Liver (tissue), 9 donors: ENCODE measurements around the gene CAMK2B. TPM values are rescaled to one million over a fixed set of nuclear protein-coding genes. Genes with fewer than 3 reads are reported as not detected.

ENCODE experiments used
- DNase-seq: peaks from one replicate; pipeline ENCODE4 v3.0.0-alpha.2; 2017; ENCODE audit warnings: low spot score
- H3K27ac ChIP-seq, 2 donors: one replicate each; pipeline ENCODE4 v1.7.0; 2013; ENCODE audit warnings: inconsistent platforms in 2 of 2, low read length in 2 of 2, control low read depth in 1 of 2, low read depth in 1 of 2, mild to moderate bottlenecking in 1 of 2
- H3K27me3 ChIP-seq, 4 donors: one replicate each; pipeline versions ENCODE4 v1.6.1 to v1.7.0; 2013; ENCODE audit warnings: low read length in 3 of 4, inconsistent platforms in 1 of 4, mild to moderate bottlenecking in 1 of 4, moderate library complexity in 1 of 4; ENCODE audit not compliant: control insufficient read depth in 4 of 4, insufficient read depth in 4 of 4
- H3K36me3 ChIP-seq, 4 donors: one replicate each; pipeline versions ENCODE4 v1.6.1 to v1.7.0; 2013; ENCODE audit warnings: low read length in 3 of 4, mild to moderate bottlenecking in 3 of 4, low read depth in 1 of 4, moderate library complexity in 1 of 4; ENCODE audit not compliant: control insufficient read depth in 4 of 4, insufficient read depth in 3 of 4
- H3K4me1 ChIP-seq, 4 donors: one replicate each; pipeline versions ENCODE4 v1.6.1 to v1.7.0; 2013; ENCODE audit warnings: low read length in 3 of 4, mild to moderate bottlenecking in 3 of 4, moderate library complexity in 1 of 4; ENCODE audit not compliant: control insufficient read depth in 4 of 4, insufficient read depth in 4 of 4
- H3K4me3 ChIP-seq, 3 donors: one replicate each; pipeline versions ENCODE4 v1.6.1 to v1.7.0; 2013; ENCODE audit warnings: low read length in 3 of 3, control low read depth in 1 of 3, low read depth in 1 of 3, mild to moderate bottlenecking in 1 of 3
- H3K9ac ChIP-seq, 2 donors: one replicate each; pipeline ENCODE4 v1.7.0; 2013; ENCODE audit warnings: low read length in 2 of 2, mild to moderate bottlenecking in 2 of 2, moderate library complexity in 2 of 2, control low read depth in 1 of 2, low read depth in 1 of 2
- H3K9me3 ChIP-seq, 4 donors: one replicate each; pipeline versions ENCODE4 v1.6.1 to v1.7.0; 2013; ENCODE audit warnings: low read length in 3 of 4; ENCODE audit not compliant: control insufficient read depth in 4 of 4
- FOXA1 ChIP-seq: IDR thresholded peaks from 2 replicates; pipeline ENCODE4 v1.6.1; 2016; ENCODE audit warnings: antibody characterized with exemption
- FOXA2 ChIP-seq: IDR thresholded peaks from 2 replicates; pipeline ENCODE4 v1.6.1; 2016; ENCODE audit warnings: antibody characterized with exemption
- GABPA ChIP-seq, 2 donors: IDR thresholded peaks in 1 of 2; conservative IDR thresholded peaks in 1 of 2; 2 replicates each; pipeline ENCODE4 v1.6.1; 2016; ENCODE audit warnings: antibody characterized with exemption in 2 of 2, mild to moderate bottlenecking in 1 of 2, moderate library complexity in 1 of 2
- HNF4A ChIP-seq, 2 donors: conservative IDR thresholded peaks; 2 replicates each; pipeline ENCODE4 v1.6.1; 2016; ENCODE audit warnings: antibody characterized with exemption in 2 of 2, mild to moderate bottlenecking in 2 of 2
- HNF4G ChIP-seq: IDR thresholded peaks from 2 replicates; pipeline ENCODE4 v1.6.1; 2016; ENCODE audit warnings: antibody characterized with exemption
- JUND ChIP-seq, 2 donors: IDR thresholded peaks; 2 replicates each; pipeline ENCODE4 v1.6.1; 2016; ENCODE audit warnings: antibody characterized with exemption in 2 of 2
- NR2F2 ChIP-seq: IDR thresholded peaks from 2 replicates; pipeline ENCODE4 v1.6.1; 2016; ENCODE audit warnings: antibody characterized with exemption
- RAD21 ChIP-seq, 2 donors: IDR thresholded peaks; 2 replicates each; pipeline ENCODE4 v1.6.1; 2016; ENCODE audit warnings: antibody characterized with exemption in 2 of 2, mild to moderate bottlenecking in 2 of 2
- RXRA ChIP-seq, 2 donors: IDR thresholded peaks; 2 replicates each; pipeline ENCODE4 v1.6.1; 2017 to 2018; ENCODE audit warnings: antibody characterized with exemption in 2 of 2, mild to moderate bottlenecking in 1 of 2
- SP1 ChIP-seq: IDR thresholded peaks from 2 replicates; pipeline ENCODE4 v1.6.1; 2018; ENCODE audit warnings: antibody characterized with exemption, mild to moderate bottlenecking
- TAF1 ChIP-seq: conservative IDR thresholded peaks from 2 replicates; pipeline ENCODE4 v1.6.1; 2016; ENCODE audit warnings: antibody characterized with exemption, mild to moderate bottlenecking
- YY1 ChIP-seq: IDR thresholded peaks from 2 replicates; pipeline ENCODE4 v1.6.1; 2016; ENCODE audit warnings: antibody characterized with exemption, mild to moderate bottlenecking
- WGBS: extraction: QIAGEN DNeasy Blood & Tissue Kit; methylation state at CpG from one replicate; pipeline ENCODE4 v1.1.7; 2013; 5-methylcytosine and 5-hydroxymethylcytosine counted together
- polyA plus RNA-seq, 2 donors: library from polyadenylated mRNA; stranded (reverse) in 1 of 2; unstranded in 1 of 2; fragments of 200-250 nt in 1 of 2; fragments of >200 nt in 1 of 2; fragmentation: Nextera tagmentation in 1 of 2; extraction: Ambion mirVana in 1 of 2; gene quantifications; one replicate each; pipeline versions ENCODE4 v1.2.1 to v1.2.3, GENCODE V29; 2013 to 2015
- total RNA-seq, 2 donors: library from RNA; depleted of rRNA; stranded (reverse); fragments of >200 nt; gene quantifications; one replicate each; pipeline ENCODE4 v1.2.3, GENCODE V29; 2014
- TF ChIP-seq, protein P1 (sequence below): IDR thresholded peaks from 2 replicates; pipeline ENCODE4 v1.6.1; 2016; ENCODE audit warnings: antibody characterized with exemption
- TF ChIP-seq, protein P2 (sequence below): IDR thresholded peaks from 2 replicates; pipeline ENCODE4 v1.6.1; 2016; ENCODE audit warnings: antibody characterized with exemption, mild to moderate bottlenecking
- TF ChIP-seq, protein P3 (sequence below): IDR thresholded peaks from 2 replicates; pipeline ENCODE4 v1.6.1; 2016; ENCODE audit warnings: antibody characterized with exemption
- TF ChIP-seq, protein P4 (sequence below): fragments of 150-350 bp; IDR thresholded peaks from 2 replicates; pipeline ENCODE4 v1.5.1; 2017; ENCODE audit warnings: improper control_type of control experiment, low read depth, low read length; ENCODE audit not compliant: missing input control
- TF ChIP-seq, protein P5 (sequence below): IDR thresholded peaks from 2 replicates; pipeline ENCODE4 v1.6.1; 2016; ENCODE audit warnings: antibody characterized with exemption
- donor health status: healthy.
- donor health status: healthy.
- donor health status: healthy.
- donor health status: healthy.
- donor health status: healthy.

The CAMK2B gene
- total and polyA plus RNA-seq, 4 donors, result 2.1 to 3.3 (median 2.2) TPM; not detected in 1

DNA sequence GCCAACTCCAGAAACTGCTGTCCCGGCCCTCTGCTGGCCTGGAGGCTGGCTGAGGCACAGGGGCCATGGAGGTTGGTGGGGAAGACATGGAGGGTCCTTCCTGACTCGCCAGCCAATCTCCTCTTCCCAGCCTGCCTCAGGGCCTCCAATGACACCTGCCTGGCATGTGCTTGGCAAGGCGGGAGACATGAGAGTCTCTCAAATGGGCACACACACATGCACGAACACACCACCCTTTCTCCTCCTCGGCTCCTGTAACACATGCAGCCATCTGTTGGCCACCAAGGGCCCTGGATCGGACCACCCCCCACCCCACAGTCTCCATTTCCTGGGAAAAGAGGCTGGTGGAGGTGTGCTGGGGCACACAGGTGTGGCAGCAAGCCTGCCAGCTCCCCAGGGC is 68.2 kb downstream of the CAMK2B start:
- peak overlapping the region; percentile 38 to 61 for H3K27ac ChIP-seq
- 97% methylated on average over 6 of the region's 6 CpGs for WGBS

DNA sequence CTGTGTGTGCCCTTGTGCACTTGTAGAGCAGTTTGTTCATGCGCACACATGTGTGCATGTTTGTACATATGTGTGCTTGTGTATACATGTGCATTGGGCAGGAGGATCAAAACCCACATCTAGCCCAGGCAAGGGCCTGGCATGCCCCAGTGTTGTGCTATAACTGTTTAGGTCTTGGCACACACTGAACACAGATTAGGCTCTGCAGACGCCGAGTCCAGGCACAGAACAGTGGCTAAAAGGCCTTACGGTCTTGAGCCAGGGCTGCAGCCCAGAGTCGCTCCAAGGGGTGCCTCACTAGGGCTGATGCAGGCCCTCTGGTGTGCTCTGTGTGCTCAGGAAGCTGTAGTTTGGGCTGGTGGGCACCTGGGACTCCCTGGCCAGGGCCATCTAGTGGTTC is 68.9 kb downstream of the CAMK2B start:
- Histone ChIP-seq H3K27me3 (no peaks in the 10 kb centered on the region), H3K27ac (no peak overlapping the region), H3K4me1 (peaks cover 0 to 12% (median 2%) of the 10 kb centered on the region in 4 donors), H3K9me3 (no peaks in the 10 kb centered on the region), H3K36me3 (no peaks in the 10 kb centered on the region), H3K9ac (no peak overlapping the region), H3K4me3 (no peak overlapping the region)
- WGBS, result 90% methylated on average over 5 of the region's 5 CpGs
- no peak for DNase-seq
- TF ChIP-seq TAF1 (no peak), YY1 (no peak), HNF4A (conservative IDR thresholded peaks at IDR 0.05) (no peak), FOXA1 (no peak), RAD21 (IDR thresholded peaks at IDR 0.05) (no peak), SP1 (no peak), HNF4G (no peak), NR2F2 (no peak), RXRA (IDR thresholded peaks at IDR 0.05) (no peak), GABPA (IDR thresholded peaks at IDR 0.05 in 1 of 2, conservative IDR thresholded peaks at IDR 0.05 in 1 of 2) (no peak), JUND (IDR thresholded peaks at IDR 0.05) (no peak)
- TF ChIP-seq, protein P1, sequence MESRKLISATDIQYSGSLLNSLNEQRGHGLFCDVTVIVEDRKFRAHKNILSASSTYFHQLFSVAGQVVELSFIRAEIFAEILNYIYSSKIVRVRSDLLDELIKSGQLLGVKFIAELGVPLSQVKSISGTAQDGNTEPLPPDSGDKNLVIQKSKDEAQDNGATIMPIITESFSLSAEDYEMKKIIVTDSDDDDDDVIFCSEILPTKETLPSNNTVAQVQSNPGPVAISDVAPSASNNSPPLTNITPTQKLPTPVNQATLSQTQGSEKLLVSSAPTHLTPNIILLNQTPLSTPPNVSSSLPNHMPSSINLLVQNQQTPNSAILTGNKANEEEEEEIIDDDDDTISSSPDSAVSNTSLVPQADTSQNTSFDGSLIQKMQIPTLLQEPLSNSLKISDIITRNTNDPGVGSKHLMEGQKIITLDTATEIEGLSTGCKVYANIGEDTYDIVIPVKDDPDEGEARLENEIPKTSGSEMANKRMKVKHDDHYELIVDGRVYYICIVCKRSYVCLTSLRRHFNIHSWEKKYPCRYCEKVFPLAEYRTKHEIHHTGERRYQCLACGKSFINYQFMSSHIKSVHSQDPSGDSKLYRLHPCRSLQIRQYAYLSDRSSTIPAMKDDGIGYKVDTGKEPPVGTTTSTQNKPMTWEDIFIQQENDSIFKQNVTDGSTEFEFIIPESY, result no peak
- TF ChIP-seq, protein P2, sequence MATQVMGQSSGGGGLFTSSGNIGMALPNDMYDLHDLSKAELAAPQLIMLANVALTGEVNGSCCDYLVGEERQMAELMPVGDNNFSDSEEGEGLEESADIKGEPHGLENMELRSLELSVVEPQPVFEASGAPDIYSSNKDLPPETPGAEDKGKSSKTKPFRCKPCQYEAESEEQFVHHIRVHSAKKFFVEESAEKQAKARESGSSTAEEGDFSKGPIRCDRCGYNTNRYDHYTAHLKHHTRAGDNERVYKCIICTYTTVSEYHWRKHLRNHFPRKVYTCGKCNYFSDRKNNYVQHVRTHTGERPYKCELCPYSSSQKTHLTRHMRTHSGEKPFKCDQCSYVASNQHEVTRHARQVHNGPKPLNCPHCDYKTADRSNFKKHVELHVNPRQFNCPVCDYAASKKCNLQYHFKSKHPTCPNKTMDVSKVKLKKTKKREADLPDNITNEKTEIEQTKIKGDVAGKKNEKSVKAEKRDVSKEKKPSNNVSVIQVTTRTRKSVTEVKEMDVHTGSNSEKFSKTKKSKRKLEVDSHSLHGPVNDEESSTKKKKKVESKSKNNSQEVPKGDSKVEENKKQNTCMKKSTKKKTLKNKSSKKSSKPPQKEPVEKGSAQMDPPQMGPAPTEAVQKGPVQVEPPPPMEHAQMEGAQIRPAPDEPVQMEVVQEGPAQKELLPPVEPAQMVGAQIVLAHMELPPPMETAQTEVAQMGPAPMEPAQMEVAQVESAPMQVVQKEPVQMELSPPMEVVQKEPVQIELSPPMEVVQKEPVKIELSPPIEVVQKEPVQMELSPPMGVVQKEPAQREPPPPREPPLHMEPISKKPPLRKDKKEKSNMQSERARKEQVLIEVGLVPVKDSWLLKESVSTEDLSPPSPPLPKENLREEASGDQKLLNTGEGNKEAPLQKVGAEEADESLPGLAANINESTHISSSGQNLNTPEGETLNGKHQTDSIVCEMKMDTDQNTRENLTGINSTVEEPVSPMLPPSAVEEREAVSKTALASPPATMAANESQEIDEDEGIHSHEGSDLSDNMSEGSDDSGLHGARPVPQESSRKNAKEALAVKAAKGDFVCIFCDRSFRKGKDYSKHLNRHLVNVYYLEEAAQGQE, result no peak
- TF ChIP-seq, protein P3, sequence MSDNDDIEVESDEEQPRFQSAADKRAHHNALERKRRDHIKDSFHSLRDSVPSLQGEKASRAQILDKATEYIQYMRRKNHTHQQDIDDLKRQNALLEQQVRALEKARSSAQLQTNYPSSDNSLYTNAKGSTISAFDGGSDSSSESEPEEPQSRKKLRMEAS, result no peak
- TF ChIP-seq, protein P4, sequence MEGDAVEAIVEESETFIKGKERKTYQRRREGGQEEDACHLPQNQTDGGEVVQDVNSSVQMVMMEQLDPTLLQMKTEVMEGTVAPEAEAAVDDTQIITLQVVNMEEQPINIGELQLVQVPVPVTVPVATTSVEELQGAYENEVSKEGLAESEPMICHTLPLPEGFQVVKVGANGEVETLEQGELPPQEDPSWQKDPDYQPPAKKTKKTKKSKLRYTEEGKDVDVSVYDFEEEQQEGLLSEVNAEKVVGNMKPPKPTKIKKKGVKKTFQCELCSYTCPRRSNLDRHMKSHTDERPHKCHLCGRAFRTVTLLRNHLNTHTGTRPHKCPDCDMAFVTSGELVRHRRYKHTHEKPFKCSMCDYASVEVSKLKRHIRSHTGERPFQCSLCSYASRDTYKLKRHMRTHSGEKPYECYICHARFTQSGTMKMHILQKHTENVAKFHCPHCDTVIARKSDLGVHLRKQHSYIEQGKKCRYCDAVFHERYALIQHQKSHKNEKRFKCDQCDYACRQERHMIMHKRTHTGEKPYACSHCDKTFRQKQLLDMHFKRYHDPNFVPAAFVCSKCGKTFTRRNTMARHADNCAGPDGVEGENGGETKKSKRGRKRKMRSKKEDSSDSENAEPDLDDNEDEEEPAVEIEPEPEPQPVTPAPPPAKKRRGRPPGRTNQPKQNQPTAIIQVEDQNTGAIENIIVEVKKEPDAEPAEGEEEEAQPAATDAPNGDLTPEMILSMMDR, result no peak
- TF ChIP-seq, protein P5, sequence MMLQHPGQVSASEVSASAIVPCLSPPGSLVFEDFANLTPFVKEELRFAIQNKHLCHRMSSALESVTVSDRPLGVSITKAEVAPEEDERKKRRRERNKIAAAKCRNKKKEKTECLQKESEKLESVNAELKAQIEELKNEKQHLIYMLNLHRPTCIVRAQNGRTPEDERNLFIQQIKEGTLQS, result no peak

More for the DNA sequence above, 68.2 kb downstream of the CAMK2B start:
- Histone ChIP-seq H3K36me3 (no peaks in the 10 kb centered on the region), H3K9ac (peak overlapping the region in 1 of 2 donors; percentile 7), H3K4me1 (peaks cover 0 to 12% (median 2%) of the 10 kb centered on the region in 4 donors), H3K4me3 (no peak overlapping the region), H3K9me3 (no peaks in the 10 kb centered on the region), H3K27me3 (no peaks in the 10 kb centered on the region)
- TF ChIP-seq TAF1 (no peak), NR2F2 (no peak), FOXA2 (no peak)
- TF ChIP-seq, protein P1, result no peak
- DNase-seq, result no peak
